ENCODE measurements around the gene DCAF17. TPM values are rescaled to one million over a fixed set of nuclear protein-coding genes. Genes with fewer than 3 reads are reported as not detected.
"Not testable (repeated sequence)": the region's sequence is repeated elsewhere in the genome, so short reads cannot be mapped to it uniquely, and the experiment has no call there.

Gene DCAF17
- total RNA-seq, 1 donor from 2014 or later = 19.6 TPM

DNA sequence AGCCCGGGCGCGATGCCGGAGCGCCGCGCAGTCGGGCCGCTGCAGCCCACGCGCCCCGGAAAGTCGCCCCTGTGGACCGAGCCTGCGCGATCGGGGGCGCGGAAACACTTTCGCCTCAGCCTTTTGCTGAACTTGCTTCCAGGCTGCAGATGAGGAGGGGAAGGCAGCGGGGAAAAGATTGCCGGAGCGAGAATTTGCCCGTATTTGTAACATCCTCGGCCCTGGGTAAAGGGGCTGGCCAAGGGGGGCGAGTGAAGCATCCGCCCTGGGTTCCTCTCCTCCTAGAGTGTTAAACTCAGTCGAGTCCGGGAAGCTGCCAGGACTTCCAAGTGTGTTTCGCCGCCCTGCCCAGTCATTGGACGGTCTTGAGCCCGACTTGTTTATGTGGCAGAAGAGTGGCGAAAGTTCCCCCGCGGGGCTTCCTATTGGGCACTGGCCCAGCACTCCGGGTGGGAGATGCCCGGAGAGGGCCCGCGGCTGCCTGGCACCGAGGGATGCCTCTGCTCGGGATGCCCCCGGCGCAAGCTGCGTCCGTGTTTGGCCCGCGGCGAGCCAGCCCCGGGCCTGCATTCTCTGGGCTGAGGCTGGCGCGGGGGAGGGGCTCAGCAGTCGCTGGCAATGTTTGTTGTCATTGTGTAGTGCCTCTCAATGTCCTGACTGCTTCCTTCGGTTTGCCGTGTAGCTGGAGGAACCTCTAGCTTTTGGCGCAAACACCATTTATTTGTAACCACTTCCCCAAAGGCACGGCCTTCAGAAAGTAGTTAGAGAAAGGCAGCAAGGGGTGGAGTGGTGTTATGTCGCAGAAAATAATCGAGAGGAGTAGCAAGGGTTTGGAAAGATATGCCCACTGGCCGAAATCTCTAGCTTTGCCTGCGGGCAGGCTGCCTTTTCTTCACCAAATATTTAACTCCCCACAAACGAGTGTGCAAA lies 89.3 kb downstream of the DCAF17 start:
- Histone ChIP-seq H3K36me3 (no peaks in the 10 kb centered on the region), H3K4me1 (peaks cover 38% of the 10 kb centered on the region), H3K9me3 (no peaks in the 10 kb centered on the region), H3K4me3 (peak overlapping the region; percentile 56 to 71), H3K27ac (peak overlapping the region; percentile 91), H3K27me3 (no peaks in the 10 kb centered on the region)
- intact Hi-C loops (cut with DNase I) = loop anchor here (5.0 kb wide), 1 partner anchor 91 kb away; the partner anchor contains the start of genes DCAF17 and METTL8
- DNase-seq (ENCODE audit: extremely low spot score in 2 of 2) = peak in 1 of 2 donors; percentile 94
- TF ChIP-seq POLR2A (IDR thresholded peaks at IDR 0.05) = peak in 1 of 2 donors; percentile 38
- TF ChIP-seq, protein P1, sequence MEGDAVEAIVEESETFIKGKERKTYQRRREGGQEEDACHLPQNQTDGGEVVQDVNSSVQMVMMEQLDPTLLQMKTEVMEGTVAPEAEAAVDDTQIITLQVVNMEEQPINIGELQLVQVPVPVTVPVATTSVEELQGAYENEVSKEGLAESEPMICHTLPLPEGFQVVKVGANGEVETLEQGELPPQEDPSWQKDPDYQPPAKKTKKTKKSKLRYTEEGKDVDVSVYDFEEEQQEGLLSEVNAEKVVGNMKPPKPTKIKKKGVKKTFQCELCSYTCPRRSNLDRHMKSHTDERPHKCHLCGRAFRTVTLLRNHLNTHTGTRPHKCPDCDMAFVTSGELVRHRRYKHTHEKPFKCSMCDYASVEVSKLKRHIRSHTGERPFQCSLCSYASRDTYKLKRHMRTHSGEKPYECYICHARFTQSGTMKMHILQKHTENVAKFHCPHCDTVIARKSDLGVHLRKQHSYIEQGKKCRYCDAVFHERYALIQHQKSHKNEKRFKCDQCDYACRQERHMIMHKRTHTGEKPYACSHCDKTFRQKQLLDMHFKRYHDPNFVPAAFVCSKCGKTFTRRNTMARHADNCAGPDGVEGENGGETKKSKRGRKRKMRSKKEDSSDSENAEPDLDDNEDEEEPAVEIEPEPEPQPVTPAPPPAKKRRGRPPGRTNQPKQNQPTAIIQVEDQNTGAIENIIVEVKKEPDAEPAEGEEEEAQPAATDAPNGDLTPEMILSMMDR (IDR thresholded peaks at IDR 0.05) = no peak
- TF ChIP-seq POLR2AphosphoS5 (IDR thresholded peaks at IDR 0.05; ENCODE audit: insufficient read depth in 1 of 2, low read depth in 1 of 2) = peak; percentile 29 to 83

DNA sequence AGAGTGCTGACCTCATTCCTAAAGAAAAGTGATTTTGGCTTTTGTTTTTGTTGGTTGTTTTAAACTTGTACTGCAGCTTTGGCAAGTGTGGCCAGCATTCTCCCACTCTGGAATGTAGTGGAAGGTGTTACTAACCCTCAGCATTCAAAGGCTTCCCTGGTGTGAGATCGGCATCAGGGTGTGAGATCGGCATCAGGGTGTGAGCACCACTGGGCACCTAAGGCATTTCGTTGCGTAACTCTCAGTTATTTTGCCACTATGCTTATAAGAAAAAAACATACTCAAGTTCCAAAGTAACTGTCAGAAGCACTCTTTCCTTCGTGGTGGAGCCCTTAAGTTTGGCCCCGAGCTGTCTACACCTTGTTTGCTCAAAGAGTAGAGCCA lies 90.0 kb downstream of the DCAF17 start:
- H3K27ac ChIP-seq = peak overlapping the region; percentile 91
- no peaks in the 10 kb centered on the region for H3K27me3 ChIP-seq
- intact Hi-C loops (cut with DNase I) = loop anchor here (5.0 kb wide), 1 partner anchor 92 kb away; the partner anchor contains the start of genes DCAF17 and METTL8
- peak overlapping the region; percentile 56 to 71 for H3K4me3 ChIP-seq
- no peaks in the 10 kb centered on the region for H3K36me3 ChIP-seq
- peaks cover 44% of the 10 kb centered on the region for H3K4me1 ChIP-seq
- TF ChIP-seq POLR2AphosphoS5 (IDR thresholded peaks at IDR 0.05; ENCODE audit: insufficient read depth in 1 of 2, low read depth in 1 of 2) = no peak
- TF ChIP-seq, protein P1 (IDR thresholded peaks at IDR 0.05) = no peak
- TF ChIP-seq POLR2A (IDR thresholded peaks at IDR 0.05) = no peak
- DNase-seq (ENCODE audit: extremely low spot score in 2 of 2) = no peak
- no peaks in the 10 kb centered on the region for H3K9me3 ChIP-seq

DNA sequence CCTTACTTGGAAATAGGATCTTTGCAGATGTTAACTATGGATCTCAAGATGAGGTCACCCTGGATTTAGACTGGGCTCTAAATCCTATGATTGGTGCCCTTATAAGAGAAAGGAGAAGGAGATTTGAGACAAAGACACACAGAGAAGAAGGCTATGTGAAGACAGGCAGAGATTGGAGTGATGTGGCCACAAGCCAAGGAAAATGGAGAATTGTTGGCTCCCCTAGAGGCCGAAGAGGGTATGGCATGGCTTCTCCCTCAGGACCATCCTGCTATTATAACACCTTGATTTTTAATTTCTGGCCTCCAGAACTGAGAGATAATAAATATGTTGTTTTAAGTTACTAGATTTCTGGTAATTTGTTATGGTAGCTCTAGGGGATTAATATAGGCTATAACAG lies 95.9 kb downstream of the DCAF17 start:
- Histone ChIP-seq H3K4me3 (no peak overlapping the region), H3K27me3 (no peaks in the 10 kb centered on the region), H3K36me3 (no peaks in the 10 kb centered on the region), H3K9me3 (no peaks in the 10 kb centered on the region), H3K4me1 (peaks cover 80% of the 10 kb centered on the region), H3K27ac (peak overlapping the region; percentile 59)
- DNase-seq (ENCODE audit: extremely low spot score in 2 of 2) = no peak
- intact Hi-C loops (cut with DNase I) = no loop called here
- TF ChIP-seq POLR2A (IDR thresholded peaks at IDR 0.05) (no peak), POLR2AphosphoS5 (IDR thresholded peaks at IDR 0.05; ENCODE audit: insufficient read depth in 1 of 2, low read depth in 1 of 2) (no peak)
- TF ChIP-seq, protein P1 (IDR thresholded peaks at IDR 0.05) = no peak

DNA sequence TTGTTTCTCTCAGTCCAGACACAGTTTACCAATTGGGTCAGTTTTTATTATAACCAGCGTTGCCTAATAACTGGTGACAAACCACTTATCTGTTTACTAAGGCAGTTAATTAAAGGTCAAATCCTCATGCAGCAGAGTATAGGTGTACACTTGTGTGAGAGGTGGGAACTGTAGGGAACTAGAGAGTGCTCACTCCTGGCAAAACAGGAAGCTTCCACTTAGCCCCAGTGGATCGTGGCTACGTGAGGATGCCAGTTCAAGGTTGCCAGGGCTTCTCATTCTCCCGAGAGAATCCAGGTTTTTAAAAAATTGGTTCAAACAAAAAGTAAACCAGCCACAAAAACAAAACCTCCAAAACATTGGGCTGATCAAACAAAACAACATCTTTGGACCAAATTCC lies 96.4 kb downstream of the DCAF17 start:
- DNase-seq (ENCODE audit: extremely low spot score in 2 of 2) = no peak
- no peaks in the 10 kb centered on the region for H3K27me3 ChIP-seq
- H3K36me3 ChIP-seq = no peaks in the 10 kb centered on the region
- H3K4me3 ChIP-seq = no peak overlapping the region
- peaks cover 75% of the 10 kb centered on the region for H3K4me1 ChIP-seq
- peak overlapping the region; percentile 59 for H3K27ac ChIP-seq
- TF ChIP-seq, protein P1 (IDR thresholded peaks at IDR 0.05) = no peak
- TF ChIP-seq POLR2A (IDR thresholded peaks at IDR 0.05) (no peak), POLR2AphosphoS5 (IDR thresholded peaks at IDR 0.05; ENCODE audit: insufficient read depth in 1 of 2, low read depth in 1 of 2) (no peak)
- intact Hi-C loops (cut with DNase I) = no loop called here
- no peaks in the 10 kb centered on the region for H3K9me3 ChIP-seq

DNA sequence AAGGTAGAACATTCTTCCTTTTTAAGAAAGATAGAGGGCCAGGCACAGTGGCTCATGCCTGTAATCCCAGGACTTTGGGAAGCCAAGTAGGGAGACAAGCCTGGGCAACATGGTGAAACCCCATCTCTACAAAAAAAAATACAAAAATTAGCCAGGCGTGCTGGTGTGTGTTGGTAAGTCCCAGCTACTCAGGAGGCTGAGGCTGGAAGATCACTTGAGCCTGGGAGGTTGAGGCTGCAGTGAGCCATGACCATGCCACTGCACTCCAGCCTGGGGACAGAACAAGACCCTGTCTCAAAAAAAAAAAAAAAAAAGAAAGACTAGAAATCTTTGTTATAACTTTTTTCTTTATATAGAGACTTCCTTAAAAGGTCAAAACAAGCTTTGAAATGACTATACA lies 96.8 kb downstream of the DCAF17 start:
- H3K4me3 ChIP-seq; H3K36me3 ChIP-seq; DNase-seq (ENCODE audit: extremely low spot score in 2 of 2); H3K27me3 ChIP-seq; H3K9me3 ChIP-seq; intact Hi-C loops (cut with DNase I): not testable (repeated sequence)
- peak overlapping the region; percentile 59 for H3K27ac ChIP-seq
- H3K4me1 ChIP-seq = peaks cover 73% of the 10 kb centered on the region
